NCI-H345 (cell line): ENCODE results near the gene MSRB1.
A peak's percentile ranks its signal among the peaks of the same experiment; 100 is the strongest.
"Not testable (repeated sequence)": the region's sequence is repeated elsewhere in the genome, so short reads cannot be mapped to it uniquely, and the experiment has no call there.

ENCODE experiments used
- DNase-seq: peaks from one replicate; lab custom pipeline; 2025; lab: John Stamatoyannopoulos, UW

Gene MSRB1

DNA sequence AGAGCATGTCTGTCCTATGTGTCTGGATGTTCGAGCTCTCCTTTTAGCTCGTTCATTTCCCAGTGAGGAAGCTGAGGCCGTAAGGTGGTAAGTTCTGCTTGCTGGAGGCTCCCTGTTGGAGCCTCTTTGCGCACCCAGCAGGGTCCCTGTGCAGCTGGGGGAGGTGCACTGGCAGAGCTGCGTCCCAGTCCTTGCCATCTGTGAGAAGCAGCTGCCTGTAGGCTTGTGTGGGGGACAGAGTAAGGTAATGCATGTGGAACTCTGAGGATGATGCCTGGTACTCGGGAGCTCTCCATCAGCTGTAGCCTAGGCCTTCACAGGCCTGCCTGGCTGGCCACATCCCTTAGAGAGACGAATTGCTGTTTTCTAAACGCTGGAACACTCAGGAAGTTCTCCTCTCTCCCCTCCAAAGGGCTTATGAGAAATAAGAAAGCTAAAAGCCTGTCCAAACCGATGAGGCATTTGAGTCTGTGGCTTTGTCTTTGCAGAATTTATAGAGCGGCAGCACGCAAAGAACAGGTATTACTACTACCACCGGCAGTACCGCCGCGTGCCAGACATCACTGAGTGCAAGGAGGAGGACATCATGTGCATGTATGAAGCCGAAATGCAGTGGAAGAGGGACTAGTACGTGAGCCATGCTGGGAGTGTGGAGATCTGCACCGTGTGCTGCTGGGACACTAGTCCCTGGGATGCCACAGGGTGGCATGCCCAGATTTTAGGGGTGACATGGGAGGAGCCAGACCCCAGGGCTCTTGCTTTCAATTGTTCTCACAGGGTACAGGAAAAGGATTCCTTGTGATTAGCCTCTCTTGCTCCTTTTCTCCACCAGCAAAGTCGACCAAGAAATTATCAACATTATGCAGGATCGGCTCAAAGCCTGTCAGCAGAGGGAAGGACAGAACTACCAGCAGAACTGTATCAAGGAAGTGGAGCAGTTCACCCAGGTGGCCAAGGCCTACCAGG, 17.9 kb upstream of the MSRB1 start:
- peak; percentile 68 for DNase-seq

DNA sequence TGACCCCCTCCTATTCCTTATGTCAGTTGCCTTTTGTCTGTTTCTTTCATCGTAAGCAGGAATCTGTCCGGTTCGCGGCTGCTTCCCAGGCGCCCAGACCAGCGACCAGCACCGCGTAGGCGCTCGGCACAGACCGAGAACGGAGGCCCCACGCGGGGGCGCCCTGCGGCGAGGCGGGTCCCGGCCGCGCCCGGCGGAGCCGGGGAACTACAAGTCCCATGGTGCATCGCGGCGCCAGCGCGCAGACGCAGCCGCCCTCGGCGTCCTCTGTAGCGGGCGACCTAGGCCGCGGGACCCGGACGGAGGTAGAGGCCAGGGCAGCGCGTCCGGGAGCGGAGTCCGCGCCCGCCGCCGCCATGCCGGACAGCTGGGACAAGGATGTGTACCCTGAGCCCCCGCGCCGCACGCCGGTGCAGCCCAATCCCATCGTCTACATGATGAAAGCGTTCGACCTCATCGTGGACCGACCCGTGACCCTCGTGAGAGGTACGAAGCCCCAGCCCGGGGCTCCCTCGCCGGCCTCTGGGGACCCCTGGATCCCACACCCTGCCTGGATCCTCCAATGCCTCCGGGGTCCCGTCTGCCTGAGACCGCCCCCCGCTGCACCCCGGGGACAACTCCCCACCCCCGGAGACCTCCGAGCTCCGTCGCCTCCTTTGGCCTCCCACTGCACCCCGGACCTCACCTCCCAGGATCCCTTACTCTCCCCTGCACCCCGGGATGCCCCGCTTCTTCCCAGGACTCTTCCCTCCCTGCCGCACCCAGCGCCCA, 16.5 kb upstream of the MSRB1 start, which contains the start of gene NDUFB10:
NDUFB10 (plus strand) TSS at position 270 of the 771 bp plus-strand sequence; CDS start at position 357, 87 bp downstream.
- peak; percentile 87 for DNase-seq

DNA sequence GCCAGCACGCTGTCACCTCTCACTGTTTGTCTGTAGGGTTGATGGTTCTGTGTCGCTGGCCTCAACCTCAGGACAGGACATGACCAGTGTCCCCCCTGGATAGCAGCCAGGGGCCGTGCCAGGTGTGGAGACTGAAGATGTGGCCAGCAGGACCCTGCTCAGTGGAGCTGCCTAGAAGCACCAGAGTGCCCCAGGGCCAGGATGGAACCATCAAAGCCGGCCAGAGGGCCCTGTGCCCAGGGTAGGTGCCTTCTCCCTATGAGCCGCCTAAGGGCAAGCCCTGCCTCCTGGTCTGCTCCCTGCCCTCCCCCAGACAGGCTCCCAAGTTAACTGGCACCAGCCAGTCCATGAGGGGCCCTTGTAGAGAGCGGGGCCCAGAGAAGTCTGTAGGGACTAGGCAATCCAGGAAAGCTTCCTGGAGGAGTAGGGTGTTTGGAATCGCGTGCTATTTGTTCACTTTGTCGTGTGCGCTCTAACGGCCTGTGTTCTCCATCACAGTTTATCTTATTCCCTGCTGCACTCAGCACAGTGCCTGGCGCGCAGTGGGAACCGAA, 15.8 kb upstream of the MSRB1 start:
- no peak for DNase-seq

DNA sequence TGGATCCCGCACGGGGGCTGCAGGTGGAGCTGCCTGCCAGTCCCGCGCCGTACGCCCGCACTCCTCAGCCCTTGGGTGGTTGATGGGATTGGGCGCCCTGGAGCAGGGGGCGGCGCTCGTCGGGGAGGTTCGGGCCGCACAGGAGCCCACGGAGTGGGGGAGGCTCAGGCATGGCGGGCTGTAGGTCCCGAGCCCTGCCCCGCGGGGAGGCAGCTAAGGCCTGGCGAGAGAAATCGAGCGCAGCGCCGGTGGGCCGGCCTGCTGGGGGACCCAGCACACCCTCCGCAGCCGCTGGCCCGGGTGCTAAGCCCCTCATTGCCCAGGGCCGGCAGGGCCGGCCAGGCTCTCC, 15.1 kb upstream of the MSRB1 start:
- not testable (repeated sequence) for DNase-seq

DNA sequence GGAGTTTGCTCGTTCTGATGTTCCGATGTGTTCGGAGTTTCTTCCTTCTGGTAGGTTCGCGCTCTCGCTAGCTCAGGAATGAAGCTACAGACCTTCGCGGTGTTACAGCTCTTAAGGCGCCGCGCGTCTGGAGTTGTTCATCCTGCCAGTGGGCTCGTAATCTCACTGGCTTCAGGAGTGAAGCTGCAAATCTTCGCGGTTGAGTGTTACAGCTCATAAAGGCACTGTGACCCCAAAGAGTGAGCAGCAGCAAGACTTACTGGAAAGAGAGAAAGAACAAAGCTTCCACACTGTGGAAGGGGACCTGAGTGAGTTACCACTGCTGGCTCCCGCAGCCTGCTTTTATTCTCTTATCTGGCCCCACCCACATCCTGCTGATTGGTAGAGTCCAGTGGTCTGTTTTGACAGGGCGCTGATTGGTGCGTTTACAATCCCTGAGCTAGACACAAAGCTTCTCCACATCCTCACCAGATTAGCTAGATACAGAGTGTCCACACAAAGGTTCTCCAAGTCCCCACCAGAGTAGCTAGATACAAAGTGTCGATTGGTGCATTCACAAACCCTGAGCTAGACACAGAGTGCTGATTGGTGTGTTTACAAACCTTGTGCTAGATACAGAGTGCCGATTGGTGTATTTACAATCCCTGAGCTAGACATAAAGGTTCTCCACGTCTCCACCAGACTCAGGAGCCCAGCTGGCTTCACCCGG, 14.6 kb upstream of the MSRB1 start:
- DNase-seq: not testable (repeated sequence)

DNA sequence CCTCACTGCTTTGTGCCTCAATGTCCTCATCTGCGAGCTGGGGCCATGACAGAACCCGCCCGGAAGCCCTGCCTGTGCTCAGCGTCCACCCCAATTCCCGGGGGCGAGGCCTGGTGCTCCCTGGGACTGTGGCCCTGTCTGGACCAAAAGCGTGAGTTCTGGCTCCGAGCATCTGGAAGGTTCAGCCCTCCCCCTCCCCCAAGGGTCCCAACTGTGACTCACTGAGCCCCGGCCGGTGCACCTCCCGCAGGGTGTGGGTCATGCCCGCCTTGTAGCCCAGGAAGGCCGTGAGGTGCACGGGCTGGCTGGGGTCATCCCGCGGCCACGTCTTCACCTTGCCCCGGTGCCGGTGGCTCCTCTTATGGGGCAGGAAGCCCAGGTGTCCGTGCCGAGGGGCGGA, 10.7 kb upstream of the MSRB1 start:
- DNase-seq: no peak

DNA sequence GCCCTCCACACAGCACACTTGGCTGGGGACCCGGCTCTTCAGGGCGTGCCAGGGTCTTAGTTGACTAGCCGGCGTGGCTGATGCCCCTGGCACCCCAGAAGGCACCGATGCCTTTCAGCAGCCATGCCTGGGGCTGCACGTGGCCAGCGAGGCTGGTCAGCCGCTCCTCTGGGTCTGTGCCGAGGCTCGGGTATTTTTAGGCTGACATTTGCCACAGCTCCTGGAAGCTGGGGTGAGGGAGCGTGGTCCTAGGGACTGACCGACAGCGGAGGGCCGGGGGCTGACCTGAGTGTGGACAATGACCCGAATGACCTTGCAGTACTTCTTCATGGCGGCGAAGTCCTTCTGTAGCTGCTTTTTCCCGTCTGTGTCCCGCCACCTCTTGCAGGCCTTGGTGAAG, 7.6 kb upstream of the MSRB1 start:
- no peak for DNase-seq

DNA sequence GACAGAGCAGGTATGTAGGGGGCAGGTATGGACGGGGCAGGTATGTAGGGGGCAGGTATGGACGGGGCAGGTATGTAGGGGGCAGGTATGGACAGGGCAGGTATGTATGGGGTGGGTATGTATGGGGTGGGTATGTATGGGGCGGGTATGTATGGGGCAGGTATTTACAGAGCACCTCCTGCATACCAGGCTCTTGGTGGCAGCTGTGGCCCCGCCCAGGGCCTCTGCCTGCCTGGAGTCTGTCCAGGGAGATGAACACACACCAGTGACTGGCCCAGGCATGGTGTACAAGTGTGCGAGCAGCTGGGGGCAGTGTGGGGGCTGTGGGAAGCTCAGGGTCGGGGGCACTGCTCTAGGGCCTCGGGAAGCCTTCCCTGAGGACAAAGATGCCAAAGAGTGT, 7.0 kb upstream of the MSRB1 start:
- DNase-seq: no peak

DNA sequence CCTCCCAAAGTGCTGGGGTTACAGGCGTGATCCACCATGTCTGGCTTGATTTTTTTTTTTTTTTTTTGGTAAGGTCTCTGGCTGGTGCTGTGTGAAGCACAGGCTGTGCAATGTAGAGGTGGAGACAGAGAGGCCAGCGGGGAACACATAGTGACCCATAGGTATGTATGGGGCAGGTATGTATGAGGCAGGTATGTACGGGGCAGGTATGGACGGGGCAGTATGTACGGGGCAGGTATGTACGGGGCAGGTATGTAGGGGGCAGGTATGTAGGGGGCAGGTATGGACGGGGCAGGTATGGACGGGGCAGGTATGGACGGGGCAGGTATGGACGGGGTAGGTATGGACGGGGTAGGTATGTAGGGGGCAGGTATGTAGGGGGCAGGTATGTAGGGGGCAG, 6.5 kb upstream of the MSRB1 start:
- no peak for DNase-seq

DNA sequence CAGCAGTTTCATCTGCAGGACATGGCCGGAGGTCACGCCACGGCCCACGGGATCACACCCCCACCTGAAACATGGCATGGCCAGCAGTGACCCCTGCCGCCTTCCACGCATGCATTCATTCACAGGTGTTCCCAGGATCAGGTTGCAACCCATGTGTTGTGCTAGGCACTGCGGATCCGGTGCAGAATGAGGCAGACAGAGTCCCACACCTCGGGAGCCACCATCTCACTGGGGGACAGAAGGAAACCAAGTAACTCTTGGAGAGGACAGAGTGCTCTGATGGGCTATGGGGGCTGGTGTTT, 4.3 kb upstream of the MSRB1 start:
- no peak for DNase-seq

DNA sequence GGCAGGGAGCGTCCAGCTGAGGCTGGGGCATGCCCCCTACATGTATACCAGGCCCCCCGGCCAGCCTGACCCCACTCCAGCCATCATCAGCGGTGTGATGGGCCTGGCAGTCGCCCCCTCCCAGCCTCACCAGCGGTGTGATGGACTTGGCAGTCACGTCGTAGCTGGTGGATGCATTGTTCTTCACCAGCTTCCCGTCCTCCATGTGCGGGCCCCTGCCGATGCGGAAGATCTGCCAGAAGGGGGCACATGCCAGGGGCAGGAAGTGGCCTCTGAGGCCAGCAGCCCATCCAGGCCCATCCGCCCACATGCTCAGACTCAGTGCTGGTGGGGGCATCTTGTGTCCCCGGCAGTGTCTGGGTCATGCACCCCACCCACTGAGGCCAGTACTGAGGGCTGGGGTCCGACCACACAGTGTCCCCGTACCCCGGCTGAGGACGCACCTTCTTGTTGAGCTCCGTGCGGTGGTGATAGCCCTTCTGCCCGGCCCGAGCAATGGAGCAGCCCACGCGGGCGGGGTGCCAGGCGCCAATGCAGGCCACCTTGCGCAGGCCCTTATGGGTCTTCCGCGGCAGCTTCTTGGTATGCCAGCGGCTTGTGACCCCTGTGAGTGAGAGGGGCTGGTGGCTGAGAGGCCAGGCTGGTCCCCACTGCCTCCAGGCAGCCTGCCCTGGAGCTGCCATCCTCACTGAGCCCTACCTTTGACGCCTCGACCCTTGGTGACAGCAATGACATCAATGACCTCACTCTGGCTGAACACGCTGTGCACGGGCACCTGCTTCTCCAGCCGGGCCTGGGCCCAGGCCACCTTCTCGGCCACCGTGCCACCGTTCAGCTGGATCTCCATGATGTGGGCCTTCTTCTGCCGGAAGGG, 3.7 kb upstream of the MSRB1 start:
- no peak for DNase-seq

DNA sequence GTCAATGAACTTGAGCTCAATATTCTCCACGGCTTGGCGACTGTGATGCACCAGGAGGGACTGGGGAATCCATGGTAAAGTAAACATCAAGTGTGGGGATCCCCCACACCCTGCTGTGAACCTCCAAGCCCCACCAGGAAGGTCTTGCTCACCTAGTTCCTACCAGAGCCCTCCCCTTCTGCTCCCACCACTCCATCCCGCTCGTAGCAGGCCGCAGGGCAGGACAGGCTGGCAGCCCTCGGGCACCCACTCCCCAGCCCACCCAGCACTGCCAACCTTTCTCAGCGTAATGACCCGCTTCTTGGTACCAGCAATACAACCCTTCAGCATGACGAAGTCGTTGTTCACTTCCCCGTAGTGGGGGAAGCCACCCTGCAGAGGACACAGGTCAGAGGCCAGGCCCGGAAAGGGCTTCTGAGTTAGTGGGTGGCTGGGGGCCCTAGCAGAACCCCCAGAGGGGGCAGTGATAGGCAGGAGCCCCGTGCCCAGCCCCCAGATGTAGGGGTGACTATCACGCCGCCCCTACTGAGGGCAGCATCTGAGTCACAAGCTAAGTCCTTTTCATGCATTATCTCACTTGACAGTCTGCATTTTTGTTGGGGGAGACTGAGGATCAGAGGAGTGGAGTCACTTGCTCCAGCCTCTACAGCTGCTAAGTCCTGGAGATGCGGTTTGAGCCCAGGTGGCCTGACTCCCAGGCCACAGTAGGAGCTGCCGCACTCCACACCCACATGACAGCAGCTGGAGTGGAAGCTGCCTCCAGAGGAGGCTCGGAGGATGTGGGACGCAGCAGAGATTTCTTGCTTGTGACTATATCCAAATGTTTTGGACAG, 2.8 kb upstream of the MSRB1 start:
- no peak for DNase-seq

DNA sequence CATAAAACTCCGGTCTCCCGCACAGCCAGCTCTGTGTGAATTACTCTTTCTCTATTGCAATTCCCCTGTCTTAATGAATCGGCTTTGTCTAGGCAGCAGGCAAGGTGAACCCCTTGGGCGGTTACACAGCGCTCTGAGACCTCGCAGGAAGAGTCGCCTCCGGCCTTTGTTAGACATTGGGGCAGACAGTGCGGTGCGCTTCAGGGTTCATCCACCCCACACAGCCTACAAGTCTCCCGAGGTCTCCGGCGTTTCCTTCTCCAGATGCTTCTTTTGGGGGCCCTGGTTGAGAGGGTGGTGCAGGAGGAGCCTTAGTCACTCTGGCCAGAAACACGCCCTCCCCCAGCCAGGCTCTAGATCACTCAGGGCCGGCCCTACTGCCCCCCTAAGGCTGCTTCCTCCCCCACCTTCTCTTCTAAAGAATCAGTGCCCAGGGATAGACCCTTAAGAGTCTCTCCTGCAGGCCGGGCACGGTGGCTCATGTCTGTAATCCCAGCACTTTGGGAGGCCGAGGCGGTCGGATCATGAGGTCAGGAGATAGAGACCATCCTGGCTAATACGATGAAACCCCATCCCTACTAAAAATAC, 1.7 kb upstream of the MSRB1 start:
- no peak for DNase-seq

DNA sequence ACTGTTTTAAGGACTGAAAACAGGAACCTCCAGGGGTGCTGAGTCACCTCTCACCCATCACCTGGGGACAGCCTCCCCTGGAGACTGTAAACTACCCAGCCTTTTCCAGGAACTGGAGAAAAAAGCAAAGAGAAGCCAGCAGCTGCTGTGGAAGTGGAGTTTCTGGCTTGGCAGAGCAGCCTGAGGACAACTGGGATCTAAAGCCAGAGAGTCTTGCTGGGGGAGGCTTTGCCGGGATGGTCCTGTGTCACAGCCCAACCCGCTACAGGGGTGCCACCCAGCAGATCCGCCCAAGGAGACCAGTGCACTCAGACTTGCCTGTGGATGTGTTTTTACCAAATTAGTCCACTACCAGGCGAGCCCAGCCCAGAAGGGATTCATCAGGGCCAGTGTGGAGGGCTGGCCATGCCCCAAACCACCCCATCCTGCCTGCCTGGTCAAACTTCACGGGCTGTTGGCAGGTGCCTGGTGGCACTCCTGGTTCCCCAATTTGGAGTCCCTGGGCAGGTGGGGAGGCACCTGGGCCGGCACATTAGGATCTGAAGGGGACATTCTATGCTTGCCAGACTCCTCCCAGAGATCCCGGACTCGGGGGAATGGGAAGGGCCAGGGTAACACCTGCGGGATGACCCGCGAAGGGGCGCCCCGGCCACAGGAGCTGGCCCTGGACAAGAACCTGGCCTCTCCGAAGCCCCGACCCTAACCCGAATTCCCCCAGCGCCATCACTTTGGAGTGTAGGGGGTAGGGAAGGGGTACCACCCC, 771 bp downstream of the MSRB1 start:
- no peak for DNase-seq

DNA sequence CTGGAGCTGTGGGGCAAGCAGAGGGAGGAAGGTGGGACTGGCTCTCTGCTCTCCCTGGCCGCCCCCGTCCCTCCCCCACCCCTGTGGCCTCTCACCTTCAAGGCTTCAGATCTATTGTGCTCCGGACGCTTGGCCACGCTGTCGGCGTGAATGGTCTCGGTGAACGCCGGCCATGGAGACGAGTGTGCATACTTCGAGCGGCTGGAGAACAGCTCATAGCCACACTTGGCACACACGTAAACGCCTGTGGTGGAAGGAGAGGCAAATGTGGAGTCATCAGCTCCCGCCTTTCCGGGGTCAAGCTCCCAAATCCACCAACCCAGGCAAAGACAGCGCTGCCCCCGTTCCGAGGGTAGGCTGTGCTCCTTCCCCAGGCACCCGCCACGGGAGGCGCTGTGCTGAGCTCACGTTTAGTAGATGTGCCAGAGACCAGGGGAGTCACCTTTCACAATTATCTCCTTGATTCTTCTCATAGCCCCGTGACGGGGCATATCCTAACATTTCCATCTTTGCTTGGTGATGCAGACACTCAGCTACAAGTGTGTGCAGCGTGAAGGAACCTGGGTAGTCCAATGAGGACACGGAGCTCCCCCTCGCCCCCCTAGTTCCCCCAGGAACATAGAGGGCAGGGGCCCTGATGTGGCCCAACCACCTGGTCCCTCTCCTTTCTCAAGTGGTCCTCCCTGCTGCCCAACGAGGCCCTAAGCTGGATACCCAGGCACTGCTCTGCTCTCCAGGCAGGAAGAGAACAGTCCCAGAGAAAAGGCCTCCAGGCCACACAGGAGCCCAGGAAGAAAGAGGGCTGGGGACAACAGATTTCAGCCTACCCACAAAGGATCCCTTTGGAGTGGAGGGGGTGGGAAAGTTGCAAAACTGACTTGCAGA, 1.6 kb downstream of the MSRB1 start:
- DNase-seq: no peak

DNA sequence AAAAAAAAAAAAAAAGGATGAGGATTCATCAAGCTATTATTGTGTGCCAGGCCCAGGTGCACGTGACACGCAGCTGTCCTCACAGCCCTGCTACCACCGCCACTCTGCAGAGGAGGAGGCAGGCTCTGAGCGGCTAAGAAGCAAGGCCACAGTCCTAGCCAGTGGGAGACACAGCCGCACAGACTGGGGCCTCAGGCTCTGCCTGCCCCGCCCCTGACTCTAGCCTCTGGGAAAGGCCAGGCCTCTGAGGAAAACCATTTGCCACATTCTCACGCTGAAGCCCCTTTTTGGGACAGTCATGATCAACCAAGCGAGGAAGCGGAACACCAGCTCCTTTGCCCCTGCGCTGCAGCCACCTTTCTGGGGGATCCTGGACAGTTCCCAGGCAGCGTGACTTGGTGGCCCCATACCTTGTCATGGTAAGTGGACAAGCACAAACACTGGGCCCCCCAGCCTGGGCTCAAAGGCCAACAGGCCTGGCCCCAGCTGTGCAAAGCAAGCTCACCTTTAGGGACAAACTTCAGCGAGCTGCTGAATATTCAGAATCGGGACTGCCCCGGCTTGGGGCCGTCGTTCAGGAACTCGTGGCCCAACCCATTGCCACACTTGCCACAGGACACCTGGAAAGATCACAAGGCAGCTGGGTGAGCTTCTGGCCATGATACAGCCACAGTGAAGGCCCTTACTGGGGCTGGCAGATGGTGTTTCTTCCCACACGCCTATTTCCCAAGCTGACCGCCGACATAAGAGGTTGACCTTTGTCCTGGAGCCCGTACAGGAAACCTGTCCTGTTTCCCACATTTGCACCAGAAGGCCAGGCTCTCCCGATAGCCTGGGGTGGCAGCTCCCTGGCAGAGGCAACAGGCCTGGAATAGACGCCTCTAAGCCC, 2.5 kb downstream of the MSRB1 start:
- no peak for DNase-seq

DNA sequence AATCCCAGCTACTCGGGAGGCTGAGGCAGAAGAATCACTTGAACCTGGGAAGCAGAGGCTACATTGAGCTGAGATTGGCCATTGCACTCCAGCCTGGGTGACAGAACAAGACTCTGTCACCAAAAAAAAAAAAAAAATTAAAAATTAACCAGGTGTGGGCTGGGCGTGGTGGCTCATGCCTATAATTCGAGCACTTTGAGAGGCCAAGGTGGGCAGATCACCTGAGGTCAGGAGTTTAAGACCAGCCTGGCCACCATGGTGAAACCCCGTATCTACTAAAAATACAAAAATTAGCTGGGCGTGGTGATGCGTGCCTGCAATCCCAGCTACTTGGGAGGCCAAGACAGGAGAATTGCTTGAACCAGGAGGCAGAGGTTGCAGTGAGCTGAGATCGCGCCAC, 3.2 kb downstream of the MSRB1 start:
- DNase-seq: not testable (repeated sequence)
